Activated T-cell treated with anti-CD3 and anti-CD28 coated beads for 1 hour (primary cell): Measurements from ENCODE around the gene AGBL1.
"Not testable (repeated sequence)": the region's sequence is repeated elsewhere in the genome, so short reads cannot be mapped to it uniquely, and the experiment has no call there.

Experiments used
- DNase-seq: peaks from one replicate; pipeline ENCODE4 v3.0.0-alpha.2; 2020; ENCODE audit warnings: low read depth

The AGBL1 gene

DNA sequence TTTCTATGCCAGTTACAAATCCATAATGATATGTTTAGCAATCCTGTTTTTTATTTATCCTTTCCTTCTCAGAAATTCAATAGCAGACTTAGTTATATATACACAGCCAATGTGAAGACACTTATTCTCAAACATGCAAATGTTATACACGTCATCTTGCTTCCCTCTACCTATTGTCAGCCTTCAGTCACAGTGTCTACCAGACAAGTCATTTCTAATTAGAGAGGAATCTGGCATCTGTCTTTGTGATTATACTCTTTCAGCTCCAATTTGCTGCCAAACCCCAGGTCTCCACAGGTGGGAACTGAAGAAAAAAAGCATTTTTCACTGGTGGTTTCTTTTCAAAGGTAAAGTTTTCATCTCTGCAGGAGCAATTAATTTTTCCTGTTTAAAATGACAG is 793.1 kb downstream of the AGBL1 start:
- no peak for DNase-seq

DNA sequence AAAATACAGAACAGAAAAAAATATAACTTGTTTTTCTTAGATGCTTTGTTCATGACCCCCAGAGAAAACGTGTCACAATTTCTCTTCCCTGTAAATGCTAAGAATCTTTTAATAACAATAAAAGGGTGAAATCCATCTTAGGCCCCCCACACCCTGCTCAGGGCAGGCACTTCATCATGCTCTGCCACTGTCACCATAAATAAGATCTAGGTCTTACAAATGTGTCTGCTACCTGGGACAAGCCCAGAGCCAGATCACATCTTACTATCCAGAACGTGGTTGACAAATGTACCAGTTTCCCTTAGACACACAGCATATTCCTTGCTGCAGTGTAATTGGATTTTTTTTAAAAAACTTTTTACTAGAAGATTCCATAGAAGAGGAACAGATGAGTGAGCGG is 795.4 kb downstream of the AGBL1 start:
- no peak for DNase-seq

DNA sequence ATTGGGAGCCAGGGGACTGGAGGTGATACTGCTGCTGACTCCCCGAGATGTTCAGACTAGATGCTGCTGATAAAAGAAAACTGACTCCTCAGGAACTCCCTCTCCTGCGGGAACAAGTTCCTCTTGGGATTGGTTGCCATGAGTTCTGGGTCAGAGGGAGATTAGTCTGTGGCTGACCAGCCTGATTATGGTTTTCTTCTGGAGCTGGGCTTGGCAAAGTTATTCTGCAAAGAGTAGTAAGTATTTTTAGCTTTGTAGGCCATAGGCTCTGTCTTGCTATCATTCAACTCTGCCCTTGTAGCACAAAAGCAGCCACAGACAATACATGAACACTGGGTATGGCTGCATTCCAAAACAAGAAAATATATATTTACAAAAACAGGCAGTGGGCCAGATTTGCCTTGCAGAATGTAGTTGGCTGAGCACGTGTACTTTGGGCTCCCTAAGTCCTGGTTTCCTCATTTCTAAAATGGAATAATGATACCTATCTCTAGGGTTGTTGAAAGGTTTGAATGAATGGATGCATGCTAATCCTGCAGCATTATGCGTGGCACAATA is 796.8 kb downstream of the AGBL1 start:
- DNase-seq = no peak

DNA sequence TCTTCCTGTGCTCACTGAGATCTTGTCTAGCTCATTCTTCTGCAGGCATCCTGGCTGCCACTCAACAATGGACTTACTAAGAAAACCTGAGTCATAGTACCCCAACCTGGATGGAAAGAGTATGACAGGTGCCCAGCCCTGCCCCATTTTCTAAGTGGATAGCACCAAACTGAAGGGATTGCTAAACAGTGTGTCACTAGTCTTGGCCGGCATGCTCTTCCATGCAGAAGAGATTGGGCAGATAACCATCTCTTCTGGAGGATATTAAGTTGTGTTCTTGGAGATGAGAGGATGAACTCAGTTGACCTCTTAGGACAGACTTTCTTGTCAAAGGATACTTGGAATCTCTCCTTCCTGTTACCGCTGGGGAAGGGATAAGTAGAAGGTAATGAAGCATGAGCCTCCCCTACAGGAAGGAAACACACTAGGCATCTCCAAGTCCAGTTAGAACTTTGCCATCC is 797.5 kb downstream of the AGBL1 start:
- DNase-seq = no peak

DNA sequence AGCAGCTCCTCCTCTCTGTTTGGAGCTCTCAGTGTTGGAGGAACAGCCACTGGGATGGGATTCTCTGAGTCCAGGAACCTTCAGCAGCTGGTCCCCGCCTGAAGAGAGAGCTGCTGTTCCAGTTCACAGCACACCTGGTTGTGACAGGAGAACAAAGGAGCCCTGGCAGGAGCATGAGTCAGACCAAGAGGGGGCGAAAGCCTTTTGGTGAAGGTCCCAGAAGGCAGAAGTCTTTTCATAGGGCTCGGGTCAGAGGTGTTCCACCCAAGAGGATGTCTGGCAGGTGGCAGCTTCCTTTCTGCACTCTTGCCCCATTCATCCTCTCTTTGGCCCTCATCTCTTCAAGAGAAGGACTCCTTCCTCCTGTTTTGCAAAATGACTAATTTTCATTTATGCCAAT is 799.2 kb downstream of the AGBL1 start:
- not testable (repeated sequence) for DNase-seq

DNA sequence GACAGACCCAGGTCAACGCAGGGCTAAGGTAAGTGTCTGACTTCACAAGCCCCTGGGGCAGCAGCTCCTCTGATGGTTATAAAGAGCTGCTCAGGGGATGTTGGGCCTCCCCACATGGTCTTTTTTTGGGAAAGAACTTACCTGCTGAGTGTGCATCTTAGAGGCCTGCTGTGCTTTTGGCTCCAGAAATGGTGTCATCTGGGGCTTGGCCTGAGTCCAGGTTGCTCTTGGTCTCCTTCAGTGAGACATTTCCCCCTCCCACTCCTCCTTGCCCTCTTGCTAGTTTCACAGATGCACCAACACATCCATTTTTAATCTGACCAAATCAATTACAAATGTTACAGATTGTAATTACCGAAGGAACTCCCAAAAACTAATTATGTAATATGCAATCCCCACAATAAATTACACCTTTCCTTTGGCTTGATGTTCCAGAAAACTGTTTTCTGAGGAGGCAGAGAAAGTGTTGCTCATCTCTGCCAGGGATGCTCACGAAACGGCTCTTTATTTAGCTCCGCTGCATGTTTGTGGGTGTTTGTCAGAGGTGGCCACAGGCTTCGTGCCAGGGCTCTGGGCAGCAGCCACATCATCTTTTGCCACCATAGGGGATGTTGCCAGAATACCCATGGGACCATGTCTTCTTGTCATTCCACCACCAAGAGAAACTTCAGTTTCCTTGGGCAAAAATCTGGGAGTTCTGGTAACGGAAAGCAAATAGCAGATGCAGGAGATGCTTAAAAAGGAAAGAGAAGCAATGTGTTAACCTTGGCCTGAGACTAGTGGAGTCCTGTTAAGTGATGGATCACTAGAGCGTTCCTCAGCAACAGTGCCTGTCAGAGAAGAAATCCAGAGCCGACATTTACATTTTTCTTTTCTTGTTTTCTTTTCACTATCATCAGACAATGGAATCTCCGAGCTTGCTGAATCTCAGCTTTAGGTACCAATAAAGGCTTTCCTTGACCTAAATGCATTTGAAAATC is 799.9 kb downstream of the AGBL1 start:
- no peak for DNase-seq

DNA sequence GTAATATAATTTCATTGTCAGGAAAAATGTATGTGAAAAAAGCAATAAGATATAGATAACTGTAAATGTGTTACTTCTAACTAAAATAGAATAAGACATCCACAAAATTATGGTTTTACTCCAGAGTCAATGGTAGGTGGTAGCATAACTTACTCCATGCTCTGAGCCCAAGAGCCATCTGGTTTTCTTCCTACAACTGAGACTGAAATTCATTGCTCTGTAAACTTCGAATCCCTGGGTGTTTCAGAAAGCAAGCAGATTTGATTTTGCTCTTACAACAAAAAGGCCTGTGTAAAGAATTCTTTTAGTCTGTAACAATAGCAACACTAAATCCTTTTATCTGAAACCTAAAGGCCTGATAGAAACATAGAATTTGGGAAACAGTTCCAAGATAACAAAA is 805.9 kb downstream of the AGBL1 start:
- no peak for DNase-seq

DNA sequence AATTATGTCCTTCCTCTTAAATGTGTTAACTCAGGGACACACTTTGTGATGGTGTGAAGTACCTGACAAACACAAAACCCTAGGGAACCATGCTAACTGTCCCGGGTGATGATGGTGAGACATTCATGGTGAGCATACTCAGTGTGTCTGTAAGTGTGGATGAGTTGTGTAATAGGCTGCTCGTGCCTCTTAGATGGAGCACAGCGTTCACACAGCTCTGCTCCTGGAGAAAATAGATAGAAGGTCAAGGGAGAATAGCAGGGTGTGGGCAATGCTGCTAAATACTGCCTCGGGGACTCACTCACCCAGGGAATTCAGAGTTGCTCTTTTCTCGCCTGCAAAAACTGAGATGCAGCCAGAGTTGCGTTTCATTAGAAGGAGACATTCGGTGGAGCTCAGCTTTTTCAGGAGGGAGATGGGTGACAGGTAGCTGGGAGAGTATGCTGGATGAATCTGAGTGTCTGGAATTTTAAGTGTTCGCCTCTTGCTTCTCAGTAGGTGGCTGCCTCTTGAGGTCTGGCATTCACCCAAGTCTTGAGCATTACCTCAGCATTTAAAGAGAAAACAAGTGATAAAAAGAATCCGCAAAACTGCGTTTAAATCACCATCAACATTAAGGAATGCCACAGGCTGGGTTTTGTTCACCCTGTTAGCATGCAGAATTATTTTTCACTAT is 813.2 kb downstream of the AGBL1 start:
- no peak for DNase-seq

DNA sequence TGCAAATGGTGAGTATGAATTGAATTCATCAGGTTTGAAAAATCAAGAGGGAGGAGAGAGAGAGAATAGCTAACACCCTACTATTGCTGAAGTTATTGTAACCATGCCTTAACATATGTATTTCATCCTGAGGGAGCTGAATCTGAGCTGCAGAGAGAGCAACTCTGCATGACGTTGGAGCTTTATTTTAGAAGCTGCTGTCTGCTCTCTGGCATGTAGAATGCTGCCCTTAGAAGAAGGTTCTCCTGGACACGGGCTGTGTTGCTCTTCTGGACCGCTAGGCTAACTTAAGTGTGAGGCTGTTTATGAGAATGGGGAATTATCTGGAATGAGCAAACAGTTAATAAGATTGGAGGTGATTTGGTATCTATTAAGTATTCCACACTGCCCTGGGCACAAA is 814.6 kb downstream of the AGBL1 start:
- DNase-seq = no peak

DNA sequence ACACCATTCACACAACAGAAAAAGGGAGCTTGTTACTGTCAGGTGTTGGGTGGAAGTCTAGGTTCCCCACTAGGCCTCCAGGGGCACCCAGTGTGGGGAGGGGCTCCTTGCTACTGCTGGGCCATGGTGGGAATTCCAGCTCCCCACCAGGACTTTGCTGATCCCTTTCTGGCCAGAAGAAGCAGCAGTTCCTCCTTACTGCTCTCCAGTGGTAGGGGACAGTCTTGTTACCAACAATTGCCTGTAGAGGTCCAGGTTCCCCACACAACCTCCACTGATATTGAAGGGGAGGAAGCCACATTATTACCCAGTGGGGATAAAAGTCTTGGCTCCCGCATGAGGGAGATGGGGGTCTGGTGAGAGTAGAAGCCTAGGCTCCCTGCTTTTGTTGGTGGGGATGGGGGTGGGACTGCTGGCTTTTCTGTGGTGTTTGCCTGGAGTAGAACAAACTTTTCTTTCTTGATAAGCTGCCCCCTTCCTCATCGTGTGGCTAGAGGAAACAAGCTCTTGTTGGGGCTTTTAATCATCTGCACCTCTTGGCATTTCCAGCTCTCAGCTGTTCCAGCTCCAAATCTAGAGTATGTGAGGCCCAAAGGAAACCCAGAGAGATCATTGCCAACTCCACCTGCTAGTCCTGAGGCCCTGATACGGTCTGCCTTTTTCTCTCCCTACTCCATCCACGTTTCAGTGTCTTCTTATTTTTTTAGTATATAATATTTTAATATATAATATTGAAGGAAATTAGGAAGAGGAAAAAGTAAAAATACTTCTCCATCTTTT is 824.2 kb downstream of the AGBL1 start:
- DNase-seq = no peak

DNA sequence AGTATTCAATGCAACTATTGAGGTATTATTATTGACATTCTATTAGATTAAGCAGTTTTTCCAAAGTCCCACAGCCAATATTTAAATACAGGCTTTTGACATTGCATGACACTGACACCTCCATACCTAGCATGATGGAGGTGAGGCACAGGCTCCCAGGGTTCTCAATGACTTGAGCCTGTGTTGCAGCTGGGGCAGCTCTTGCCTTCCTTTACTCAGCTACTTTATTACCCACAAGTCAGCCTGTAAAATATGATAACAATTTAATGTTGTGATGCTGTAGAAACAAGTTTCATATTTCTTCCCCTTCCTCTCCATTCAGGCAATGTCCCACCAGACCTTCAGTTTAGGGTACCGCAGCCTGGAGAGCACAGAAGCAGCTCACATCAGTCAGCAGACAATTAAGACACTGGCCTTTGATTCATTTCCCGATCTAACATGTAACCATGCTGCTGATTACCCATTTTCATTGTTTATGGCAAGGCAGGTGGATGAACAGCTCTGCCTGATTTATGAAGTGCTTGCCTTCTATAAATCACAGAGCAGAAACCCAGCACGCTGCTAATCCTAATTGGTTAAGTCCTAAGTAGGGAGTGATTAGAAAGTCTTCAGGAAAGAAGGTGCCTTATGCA is 826.1 kb downstream of the AGBL1 start:
- DNase-seq = no peak

DNA sequence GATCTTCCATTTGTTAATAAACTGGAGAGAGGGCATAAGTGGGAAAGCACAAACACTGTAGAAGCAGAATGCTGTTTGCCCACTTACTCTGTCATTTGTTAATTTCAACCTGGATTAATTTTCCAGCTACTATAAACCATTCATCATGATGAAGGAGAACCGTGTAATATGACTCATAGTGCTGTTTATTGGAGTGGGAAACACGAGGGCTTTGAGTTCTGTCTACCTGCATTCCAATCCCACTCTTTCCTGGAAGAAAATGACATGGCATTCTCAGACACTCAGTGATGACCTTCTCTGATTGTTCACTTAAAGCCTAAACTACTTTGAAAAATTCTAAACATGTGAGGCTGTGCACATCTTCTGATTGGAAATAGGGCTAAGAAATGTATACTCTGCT is 826.7 kb downstream of the AGBL1 start:
- DNase-seq = no peak

DNA sequence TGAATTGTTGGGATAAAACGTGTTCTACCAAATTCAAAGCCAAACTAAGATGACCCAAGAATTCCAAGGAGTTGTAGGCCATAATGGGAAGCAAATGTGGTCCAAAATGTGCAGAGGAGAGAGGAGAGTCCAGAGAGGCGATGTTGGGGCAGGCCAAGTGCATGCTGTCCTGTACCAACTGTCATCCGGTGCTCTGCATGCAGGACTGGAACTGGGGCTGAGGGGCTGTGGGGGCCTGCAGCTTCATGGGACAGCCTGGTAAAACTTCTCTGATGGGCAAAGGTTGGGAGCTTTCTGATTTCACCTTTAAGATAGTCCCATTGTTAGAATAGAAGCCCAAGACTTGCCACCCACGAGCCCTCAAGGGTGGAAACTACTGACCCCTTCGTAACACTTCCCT is 831.4 kb downstream of the AGBL1 start:
- no peak for DNase-seq

DNA sequence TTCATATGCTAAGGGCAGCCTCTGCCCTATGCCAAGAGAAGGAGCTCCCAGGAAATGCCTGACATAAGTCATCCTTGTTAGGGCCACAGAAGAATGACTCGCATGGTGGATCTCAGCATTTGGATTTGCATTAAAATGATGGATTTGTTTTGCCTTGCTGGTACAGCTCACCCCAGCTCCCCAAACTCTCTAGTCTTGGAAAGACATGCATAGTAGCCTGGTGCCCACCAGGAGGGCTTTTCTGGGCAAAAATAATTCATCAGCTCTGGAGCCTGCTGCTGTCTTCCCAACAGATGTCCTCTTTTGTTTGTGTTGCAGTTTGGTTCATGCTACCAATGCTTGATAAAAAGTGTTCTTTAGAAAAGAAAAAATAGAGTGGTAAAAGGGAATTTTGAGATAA is 833.0 kb downstream of the AGBL1 start:
- no peak for DNase-seq

DNA sequence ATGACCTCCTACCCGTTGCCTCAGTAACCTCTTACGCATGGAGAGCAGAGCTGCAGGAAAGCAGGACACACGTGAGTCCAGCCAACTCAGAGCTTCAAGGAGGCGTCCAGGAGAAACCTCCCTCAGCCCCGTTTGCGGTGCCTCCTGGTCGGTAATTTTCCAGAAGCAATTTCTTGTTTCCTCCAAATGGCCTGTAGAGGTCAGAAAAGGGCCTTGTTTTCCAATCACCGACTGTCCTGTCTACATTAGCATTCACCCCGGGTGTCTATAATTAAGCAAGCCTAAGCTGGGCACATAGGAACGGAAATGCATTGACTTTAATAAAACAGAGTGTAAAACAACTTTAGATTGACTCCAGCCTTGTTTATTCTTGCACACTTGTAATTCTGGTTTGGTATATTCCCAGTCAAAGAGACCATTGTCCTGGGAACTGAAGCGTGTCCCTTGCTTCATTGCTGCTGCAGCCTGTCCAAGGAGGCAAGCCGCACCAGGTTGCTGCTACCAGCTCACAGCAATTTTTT is 836.2 kb downstream of the AGBL1 start:
- no peak for DNase-seq

DNA sequence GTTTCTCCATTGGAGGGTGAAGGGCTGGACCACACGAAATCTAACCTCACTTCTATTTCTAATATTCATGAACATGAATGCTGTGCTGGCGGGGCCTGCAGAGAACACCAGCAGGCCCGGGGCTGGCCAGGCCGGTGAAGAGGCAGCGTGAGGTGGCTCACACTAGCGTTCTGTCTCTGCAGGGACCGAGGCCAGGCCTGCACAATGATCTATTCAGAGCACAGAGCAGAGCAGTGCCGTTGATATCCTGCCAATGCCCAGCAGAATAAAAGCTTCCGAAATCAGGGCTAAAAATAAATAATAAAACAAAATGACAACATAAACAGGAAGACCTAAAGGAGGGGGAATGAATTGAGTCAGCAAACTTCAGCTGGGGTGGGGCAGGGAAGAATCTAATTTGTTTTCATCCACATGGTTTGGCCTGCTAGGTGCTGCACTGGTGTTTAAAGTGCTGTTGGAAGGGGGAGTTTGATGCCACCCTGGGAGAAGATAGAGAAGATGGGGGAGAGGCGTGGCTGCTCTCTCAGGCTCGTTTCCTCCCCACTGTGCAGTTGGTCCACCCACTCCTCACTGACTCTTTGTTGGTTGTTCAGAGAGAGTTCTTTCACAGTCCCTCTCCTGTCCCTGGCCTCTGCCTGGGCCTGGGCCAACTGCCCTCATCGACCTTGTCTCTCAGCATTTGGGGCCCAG is 837.1 kb downstream of the AGBL1 start:
- DNase-seq = no peak

DNA sequence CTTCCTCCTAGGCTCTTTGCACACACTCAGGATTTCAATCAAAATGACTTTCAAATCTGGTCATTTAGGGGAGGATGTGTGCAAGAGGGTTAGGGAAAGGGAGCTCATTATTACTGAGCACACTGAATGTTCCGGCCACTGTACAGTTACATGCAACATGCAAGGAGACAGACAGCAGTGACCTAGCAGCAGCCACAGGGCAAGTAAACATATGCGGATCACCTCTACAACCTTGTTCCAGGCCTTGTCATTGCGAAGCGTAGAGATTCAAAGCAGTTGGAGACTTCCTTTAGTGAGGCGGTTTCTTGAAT is 837.6 kb downstream of the AGBL1 start:
- DNase-seq = no peak

DNA sequence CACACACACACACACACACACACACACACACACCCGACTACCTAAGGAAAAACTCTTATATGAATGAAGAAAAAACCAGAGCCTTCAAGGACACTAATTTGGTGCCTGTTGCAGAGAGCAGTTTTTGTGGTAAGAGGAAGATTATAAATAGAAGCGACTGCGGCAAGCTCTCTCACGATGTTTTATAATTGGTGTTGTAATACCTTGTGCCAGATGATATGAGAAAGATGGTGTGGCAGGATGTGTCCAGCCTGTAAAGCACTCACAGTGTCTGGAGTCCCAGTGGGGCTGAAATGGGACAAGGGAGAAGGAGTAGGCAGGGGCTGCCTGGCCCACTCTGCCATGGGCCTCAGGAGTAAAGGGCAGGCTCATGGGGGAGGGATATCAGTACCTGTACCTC is 839.9 kb downstream of the AGBL1 start:
- no peak for DNase-seq

DNA sequence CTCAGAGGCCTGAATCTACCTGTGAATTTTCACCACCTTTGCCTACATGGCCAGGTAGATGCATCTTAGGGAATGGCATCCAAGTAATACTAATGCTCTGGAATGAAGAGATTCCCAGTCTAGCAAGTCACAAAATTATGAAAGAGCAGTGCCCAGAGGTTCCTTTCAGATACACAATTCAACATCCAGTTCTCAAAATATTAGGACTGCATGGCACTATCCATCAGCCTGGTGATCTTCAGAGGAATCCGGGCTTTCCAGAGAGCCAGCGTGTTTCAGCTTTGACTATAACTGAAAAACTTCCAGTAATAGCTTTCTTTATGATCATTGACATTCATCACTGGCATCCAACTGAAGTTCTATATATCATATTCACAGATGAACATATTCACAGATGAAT is 849.8 kb downstream of the AGBL1 start:
- DNase-seq = no peak

DNA sequence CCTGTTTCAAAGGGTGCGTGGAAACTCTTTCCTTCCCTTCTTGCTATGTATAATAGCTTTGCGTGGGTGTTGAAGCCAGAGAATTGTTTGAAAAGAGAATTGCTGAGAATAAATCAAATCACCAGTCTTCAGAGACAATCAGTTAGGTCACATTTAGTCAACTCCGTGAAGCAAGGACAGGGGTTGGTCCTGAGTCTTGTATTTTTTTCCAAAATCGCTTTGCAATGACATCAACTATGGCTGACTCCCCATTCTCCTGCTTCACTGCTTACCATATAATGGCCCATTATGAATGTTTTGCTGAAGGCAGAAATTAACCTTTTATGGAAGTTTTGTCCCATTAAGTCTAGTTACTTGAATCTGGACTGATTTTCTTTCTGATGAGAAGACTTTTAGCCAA is 852.8 kb downstream of the AGBL1 start:
- DNase-seq = no peak

DNA sequence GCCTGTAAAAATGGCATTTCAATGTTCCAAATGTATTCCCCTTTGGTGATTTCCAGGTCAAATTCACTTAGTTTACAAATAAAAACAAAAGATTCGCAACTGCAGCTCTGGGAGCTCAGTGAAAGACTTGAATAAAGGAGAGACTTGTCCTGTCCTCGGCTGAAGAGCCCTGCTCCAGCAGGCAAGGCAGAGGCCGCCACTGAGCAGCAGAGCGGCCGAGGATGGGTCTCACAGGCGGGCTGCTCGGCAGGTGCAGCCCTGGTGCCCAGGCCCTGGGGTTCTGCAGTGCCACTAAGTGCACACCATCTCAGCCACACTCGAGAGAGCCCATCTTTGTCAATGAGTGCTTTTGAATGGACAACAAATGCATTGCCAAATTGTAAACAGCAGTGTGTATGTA is 856.2 kb downstream of the AGBL1 start:
- DNase-seq = no peak
